HEK293 (cell line): ENCODE data around the gene ZBTB25.
A peak's percentile ranks its signal among the peaks of the same experiment; 100 is the strongest.

Experiments used
- CTCF ChIA-PET: fragments of 350-600 bp; formaldehyde crosslinking; extraction: SDS; loops from one replicate; lab custom pipeline; 2021; ENCODE audit warnings: antibody characterized with exemption; lab: Yijun Ruan, JAX
- POLR2A ChIA-PET: fragments of 300-600 bp; formaldehyde crosslinking; extraction: SDS; loops from one replicate; lab custom pipeline; 2020; ENCODE audit warnings: antibody characterized with exemption, inconsistent platforms; lab: Yijun Ruan, JAX
- H3K27ac ChIP-seq: fragments of 200-500 bp; sonication (Bioruptor generic); 2 replicates; pipeline ENCODE4 v1.5.1; 2014; ENCODE audit warnings: low read depth, low read length, control low read depth, inconsistent platforms; ENCODE audit errors: extremely low read depth
- H3K36me3 ChIP-seq, 2 experiments: fragments of 200-500 bp in 1 of 2; sonication (Bioruptor generic) in 1 of 2; 1 replicate in 1 of 2; 2 replicates in 1 of 2; pipeline ENCODE4 v1.5.1; 2014 to 2017; ENCODE audit warnings: inconsistent platforms in 2 of 2, low read length in 2 of 2; ENCODE audit not compliant: control insufficient read depth in 2 of 2, insufficient read depth in 1 of 2
- H3K4me1 ChIP-seq: fragments of 200-500 bp; sonication (Bioruptor generic); 2 replicates; pipeline ENCODE4 v1.5.1; 2014; ENCODE audit warnings: mild to moderate bottlenecking, low read length, inconsistent platforms; ENCODE audit not compliant: control insufficient read depth, insufficient read depth
- H3K4me3 ChIP-seq: 2 replicates; pipeline ENCODE4 v1.5.1; 2011; ENCODE audit warnings: low read depth, mild to moderate bottlenecking, control low read depth, low read length, moderate library complexity
- H3K9me3 ChIP-seq: fragments of 200-500 bp; sonication (Bioruptor generic); 2 replicates; pipeline ENCODE4 v1.5.1; 2014; ENCODE audit warnings: low read depth, low read length, inconsistent platforms; ENCODE audit not compliant: control insufficient read depth, insufficient read depth
- FEZF1 ChIP-seq: fragments of 450-650 bp; formaldehyde crosslinking; IDR thresholded peaks from 2 replicates; pipeline ENCODE4 v1.5.1; 2016; ENCODE audit warnings: missing biosample characterization, missing genetic modification characterization
- KLF16 ChIP-seq: fragments of 450-650 bp; formaldehyde crosslinking; IDR thresholded peaks from 2 replicates; pipeline ENCODE4 v1.5.1; 2017; ENCODE audit warnings: missing biosample characterization, missing genetic modification characterization
- MEIS1 ChIP-seq: sonication (generic); formaldehyde crosslinking; IDR thresholded peaks from 2 replicates; pipeline ENCODE4 v1.8.1; 2022; ENCODE audit warnings: missing genetic modification reagents, mild to moderate bottlenecking, borderline replicate concordance
- ZFHX2 ChIP-seq: fragments of 450-650 bp; formaldehyde crosslinking; conservative IDR thresholded peaks from 2 replicates; pipeline ENCODE4 v1.5.1; 2016; ENCODE audit warnings: missing biosample characterization, missing genetic modification characterization
- ZNF146 ChIP-seq: fragments of 450-650 bp; formaldehyde crosslinking; IDR thresholded peaks from 2 replicates; pipeline ENCODE4 v1.5.1; 2016; ENCODE audit warnings: missing biosample characterization, missing genetic modification characterization
- ZNF24 ChIP-seq: fragments of 450-650 bp; formaldehyde crosslinking; IDR thresholded peaks from 2 replicates; pipeline ENCODE4 v1.5.1; 2016; ENCODE audit warnings: missing biosample characterization, missing genetic modification characterization
- ZNF391 ChIP-seq: fragments of 450-650 bp; formaldehyde crosslinking; IDR thresholded peaks from 2 replicates; pipeline ENCODE4 v1.5.1; 2016; ENCODE audit warnings: low read depth, missing biosample characterization, missing genetic modification characterization, borderline replicate concordance
- ZNF473 ChIP-seq: fragments of 450-650 bp; formaldehyde crosslinking; IDR thresholded peaks from 2 replicates; pipeline ENCODE4 v1.5.1; 2017; ENCODE audit warnings: missing biosample characterization, missing genetic modification characterization
- ZNF549 ChIP-seq: fragments of 450-650 bp; IDR thresholded peaks from 2 replicates; pipeline ENCODE4 v1.5.1; 2018; ENCODE audit warnings: missing biosample characterization, missing genetic modification characterization, mild to moderate bottlenecking, inconsistent platforms, moderate library complexity
- ZNF585B ChIP-seq: fragments of 450-650 bp; formaldehyde crosslinking; IDR thresholded peaks from 2 replicates; pipeline ENCODE4 v1.5.1; 2016; ENCODE audit warnings: missing biosample characterization, missing genetic modification characterization
- ZNF660 ChIP-seq: fragments of 450-650 bp; IDR thresholded peaks from 2 replicates; pipeline ENCODE4 v1.5.1; 2018; ENCODE audit warnings: missing biosample characterization, mild to moderate bottlenecking, missing genetic modification characterization
- ZNF776 ChIP-seq: fragments of 450-650 bp; formaldehyde crosslinking; IDR thresholded peaks from 2 replicates; pipeline ENCODE4 v1.5.0; 2017; ENCODE audit warnings: missing biosample characterization, missing genetic modification characterization, borderline replicate concordance
- TF ChIP-seq, protein P1 (sequence below): fragments of 450-650 bp; formaldehyde crosslinking; conservative IDR thresholded peaks from 2 replicates; pipeline ENCODE4 v1.5.1; 2016; ENCODE audit warnings: low read depth, missing biosample characterization, missing genetic modification characterization
- TF ChIP-seq, protein P2 (sequence below): fragments of 450-650 bp; formaldehyde crosslinking; IDR thresholded peaks from 2 replicates; pipeline ENCODE4 v1.5.1; 2016; ENCODE audit warnings: missing biosample characterization, missing genetic modification characterization
- TF ChIP-seq, protein P3 (sequence below): fragments of 450-650 bp; formaldehyde crosslinking; optimal IDR thresholded peaks from 2 replicates; pipeline ENCODE3; 2016; ENCODE audit warnings: missing biosample characterization, mild to moderate bottlenecking, missing genetic modification characterization
- TF ChIP-seq, protein P4 (sequence below): fragments of 450-650 bp; formaldehyde crosslinking; IDR thresholded peaks from 2 replicates; pipeline ENCODE4 v1.5.1; 2016; ENCODE audit warnings: missing biosample characterization, missing genetic modification characterization

The ZBTB25 gene

GRCh38 chr14:64447876-64448670 is 55.6 kb downstream of the ZBTB25 start (continued):
- TF ChIP-seq, protein P1, sequence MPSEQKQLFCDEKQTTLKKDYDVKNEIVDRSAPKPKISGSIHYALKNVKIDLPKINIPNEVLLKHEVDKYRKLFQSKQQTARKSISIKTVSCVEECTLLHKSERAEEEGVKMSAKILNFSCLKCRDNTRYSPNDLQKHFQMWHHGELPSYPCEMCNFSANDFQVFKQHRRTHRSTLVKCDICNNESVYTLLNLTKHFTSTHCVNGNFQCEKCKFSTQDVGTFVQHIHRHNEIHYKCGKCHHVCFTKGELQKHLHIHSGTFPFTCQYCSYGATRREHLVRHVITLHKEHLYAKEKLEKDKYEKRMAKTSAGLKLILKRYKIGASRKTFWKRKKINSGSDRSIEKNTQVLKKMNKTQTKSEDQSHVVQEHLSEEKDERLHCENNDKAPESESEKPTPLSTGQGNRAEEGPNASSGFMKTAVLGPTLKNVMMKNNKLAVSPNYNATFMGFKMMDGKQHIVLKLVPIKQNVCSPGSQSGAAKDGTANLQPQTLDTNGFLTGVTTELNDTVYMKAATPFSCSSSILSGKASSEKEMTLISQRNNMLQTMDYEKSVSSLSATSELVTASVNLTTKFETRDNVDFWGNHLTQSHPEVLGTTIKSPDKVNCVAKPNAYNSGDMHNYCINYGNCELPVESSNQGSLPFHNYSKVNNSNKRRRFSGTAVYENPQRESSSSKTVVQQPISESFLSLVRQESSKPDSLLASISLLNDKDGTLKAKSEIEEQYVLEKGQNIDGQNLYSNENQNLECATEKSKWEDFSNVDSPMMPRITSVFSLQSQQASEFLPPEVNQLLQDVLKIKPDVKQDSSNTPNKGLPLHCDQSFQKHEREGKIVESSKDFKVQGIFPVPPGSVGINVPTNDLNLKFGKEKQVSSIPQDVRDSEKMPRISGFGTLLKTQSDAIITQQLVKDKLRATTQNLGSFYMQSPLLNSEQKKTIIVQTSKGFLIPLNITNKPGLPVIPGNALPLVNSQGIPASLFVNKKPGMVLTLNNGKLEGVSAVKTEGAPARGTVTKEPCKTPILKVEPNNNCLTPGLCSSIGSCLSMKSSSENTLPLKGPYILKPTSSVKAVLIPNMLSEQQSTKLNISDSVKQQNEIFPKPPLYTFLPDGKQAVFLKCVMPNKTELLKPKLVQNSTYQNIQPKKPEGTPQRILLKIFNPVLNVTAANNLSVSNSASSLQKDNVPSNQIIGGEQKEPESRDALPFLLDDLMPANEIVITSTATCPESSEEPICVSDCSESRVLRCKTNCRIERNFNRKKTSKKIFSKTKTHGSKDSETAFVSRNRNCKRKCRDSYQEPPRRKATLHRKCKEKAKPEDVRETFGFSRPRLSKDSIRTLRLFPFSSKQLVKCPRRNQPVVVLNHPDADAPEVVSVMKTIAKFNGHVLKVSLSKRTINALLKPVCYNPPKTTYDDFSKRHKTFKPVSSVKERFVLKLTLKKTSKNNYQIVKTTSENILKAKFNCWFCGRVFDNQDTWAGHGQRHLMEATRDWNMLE (tag by site-specific recombination): no peak

DNA sequence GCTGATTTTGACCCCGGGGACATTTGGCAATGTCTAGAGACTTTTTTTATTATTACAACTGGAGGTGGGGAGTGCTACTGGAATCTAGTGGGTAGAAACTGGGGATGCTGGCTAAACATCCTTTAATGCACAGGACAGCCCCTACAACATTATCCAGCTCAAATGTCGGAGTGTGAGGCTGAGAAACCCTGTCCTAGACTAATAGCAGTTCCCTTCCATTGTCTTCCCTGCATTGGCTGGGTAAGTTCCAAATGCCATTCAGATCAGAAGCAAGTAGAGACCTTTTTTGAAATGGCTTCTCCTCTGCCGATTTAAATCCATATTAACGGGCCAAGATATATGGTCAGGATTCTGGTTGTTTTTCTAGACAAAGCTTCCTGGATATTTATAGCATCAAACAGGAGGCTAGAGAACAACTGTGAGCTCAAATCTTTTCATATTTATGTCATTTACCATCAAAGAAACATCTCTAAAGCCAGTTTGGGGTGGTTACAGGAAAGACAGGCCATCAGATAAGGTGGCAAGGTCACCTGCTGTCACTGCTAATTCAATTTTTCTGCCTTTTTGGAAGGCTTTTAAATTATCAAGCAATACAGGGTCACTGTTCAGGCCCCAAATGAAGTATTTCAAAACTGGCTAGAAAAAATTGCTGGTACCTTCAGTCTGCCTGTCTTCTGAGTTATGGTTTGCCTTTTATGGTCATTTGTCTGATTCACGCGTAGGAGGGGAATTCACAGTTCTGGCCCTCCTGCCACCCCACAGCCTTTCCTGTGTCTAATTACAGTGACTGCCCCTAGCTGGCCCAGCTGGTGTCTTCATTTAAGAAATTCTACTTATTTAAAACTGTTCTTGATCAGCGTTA is 58.4 kb downstream of the ZBTB25 start:
- no peak overlapping the region for H3K4me3 ChIP-seq
- no peak overlapping the region for H3K27ac ChIP-seq
- CTCF ChIA-PET: interaction anchor here (0.6 to 2.8 kb wide), 7 partner anchors 9 to 192 kb away, joined by 3 to 16 read pairs (median 4); partner anchors contain the start of gene AKAP5
- peaks cover 44 to 93% of the 10 kb centered on the region in 2 experiments for H3K36me3 ChIP-seq
- POLR2A ChIA-PET: interaction anchor here (0.6 to 1.1 kb wide), 2 partner anchors 57 to 60 kb away, joined by 3 read pairs; partner anchors contain the start of genes MTHFD1 and ZBTB1
- H3K9me3 ChIP-seq: no peaks in the 10 kb centered on the region
- TF ChIP-seq ZNF776 (tag by site-specific recombination) (no peak), ZNF146 (no peak), ZFHX2 (tag by site-specific recombination) (0 out of 2 replicates have a peak, but pooled peaks have one; percentile 11)
- TF ChIP-seq, all 188 proteins: peak for 1
- H3K4me1 ChIP-seq: no peaks in the 10 kb centered on the region

GRCh38 chr14:64444140-64444539 is 59.5 kb downstream of the ZBTB25 start:
- CTCF ChIA-PET: interaction anchor here (0.6 to 1.8 kb wide), 2 partner anchors 14 to 31 kb away, joined by 4 to 8 read pairs; no protein-coding TSS in a partner anchor
- POLR2A ChIA-PET: interaction anchor here (1.1 kb wide), 1 partner anchor 61 kb away, joined by 3 read pairs; the partner anchor contains the start of gene ZBTB1
- TF ChIP-seq FEZF1 (tag by site-specific recombination) (no peak), ZNF549 (tag by site-specific recombination) (no peak), ZNF660 (no peak), ZNF585B (tag by site-specific recombination) (no peak), ZNF24 (tag by site-specific recombination) (no peak), ZNF391 (no peak), ZNF473 (tag by site-specific recombination) (no peak), MEIS1 (CRISPR knock-in tag) (no peak), KLF16 (tag by site-specific recombination) (no peak)
- TF ChIP-seq, protein P2, sequence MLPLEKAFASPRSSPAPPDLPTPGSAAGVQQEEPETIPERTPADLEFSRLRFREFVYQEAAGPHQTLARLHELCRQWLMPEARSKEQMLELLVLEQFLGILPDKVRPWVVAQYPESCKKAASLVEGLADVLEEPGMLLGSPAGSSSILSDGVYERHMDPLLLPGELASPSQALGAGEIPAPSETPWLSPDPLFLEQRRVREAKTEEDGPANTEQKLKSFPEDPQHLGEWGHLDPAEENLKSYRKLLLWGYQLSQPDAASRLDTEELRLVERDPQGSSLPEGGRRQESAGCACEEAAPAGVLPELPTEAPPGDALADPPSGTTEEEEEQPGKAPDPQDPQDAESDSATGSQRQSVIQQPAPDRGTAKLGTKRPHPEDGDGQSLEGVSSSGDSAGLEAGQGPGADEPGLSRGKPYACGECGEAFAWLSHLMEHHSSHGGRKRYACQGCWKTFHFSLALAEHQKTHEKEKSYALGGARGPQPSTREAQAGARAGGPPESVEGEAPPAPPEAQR (tag by site-specific recombination): no peak
- TF ChIP-seq, protein P3, sequence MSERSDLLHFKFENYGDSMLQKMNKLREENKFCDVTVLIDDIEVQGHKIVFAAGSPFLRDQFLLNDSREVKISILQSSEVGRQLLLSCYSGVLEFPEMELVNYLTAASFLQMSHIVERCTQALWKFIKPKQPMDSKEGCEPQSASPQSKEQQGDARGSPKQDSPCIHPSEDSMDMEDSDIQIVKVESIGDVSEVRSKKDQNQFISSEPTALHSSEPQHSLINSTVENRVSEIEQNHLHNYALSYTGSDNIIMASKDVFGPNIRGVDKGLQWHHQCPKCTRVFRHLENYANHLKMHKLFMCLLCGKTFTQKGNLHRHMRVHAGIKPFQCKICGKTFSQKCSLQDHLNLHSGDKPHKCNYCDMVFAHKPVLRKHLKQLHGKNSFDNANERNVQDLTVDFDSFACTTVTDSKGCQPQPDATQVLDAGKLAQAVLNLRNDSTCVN: no peak
- TF ChIP-seq, protein P4, sequence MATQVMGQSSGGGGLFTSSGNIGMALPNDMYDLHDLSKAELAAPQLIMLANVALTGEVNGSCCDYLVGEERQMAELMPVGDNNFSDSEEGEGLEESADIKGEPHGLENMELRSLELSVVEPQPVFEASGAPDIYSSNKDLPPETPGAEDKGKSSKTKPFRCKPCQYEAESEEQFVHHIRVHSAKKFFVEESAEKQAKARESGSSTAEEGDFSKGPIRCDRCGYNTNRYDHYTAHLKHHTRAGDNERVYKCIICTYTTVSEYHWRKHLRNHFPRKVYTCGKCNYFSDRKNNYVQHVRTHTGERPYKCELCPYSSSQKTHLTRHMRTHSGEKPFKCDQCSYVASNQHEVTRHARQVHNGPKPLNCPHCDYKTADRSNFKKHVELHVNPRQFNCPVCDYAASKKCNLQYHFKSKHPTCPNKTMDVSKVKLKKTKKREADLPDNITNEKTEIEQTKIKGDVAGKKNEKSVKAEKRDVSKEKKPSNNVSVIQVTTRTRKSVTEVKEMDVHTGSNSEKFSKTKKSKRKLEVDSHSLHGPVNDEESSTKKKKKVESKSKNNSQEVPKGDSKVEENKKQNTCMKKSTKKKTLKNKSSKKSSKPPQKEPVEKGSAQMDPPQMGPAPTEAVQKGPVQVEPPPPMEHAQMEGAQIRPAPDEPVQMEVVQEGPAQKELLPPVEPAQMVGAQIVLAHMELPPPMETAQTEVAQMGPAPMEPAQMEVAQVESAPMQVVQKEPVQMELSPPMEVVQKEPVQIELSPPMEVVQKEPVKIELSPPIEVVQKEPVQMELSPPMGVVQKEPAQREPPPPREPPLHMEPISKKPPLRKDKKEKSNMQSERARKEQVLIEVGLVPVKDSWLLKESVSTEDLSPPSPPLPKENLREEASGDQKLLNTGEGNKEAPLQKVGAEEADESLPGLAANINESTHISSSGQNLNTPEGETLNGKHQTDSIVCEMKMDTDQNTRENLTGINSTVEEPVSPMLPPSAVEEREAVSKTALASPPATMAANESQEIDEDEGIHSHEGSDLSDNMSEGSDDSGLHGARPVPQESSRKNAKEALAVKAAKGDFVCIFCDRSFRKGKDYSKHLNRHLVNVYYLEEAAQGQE: no peak

More at GRCh38 chr14:64444140-64444539, 59.5 kb downstream of the ZBTB25 start:
- Histone ChIP-seq H3K27ac (no peak overlapping the region), H3K36me3 (peaks cover 44 to 90% of the 10 kb centered on the region in 2 experiments), H3K4me3 (no peak overlapping the region), H3K4me1 (no peaks in the 10 kb centered on the region), H3K9me3 (no peaks in the 10 kb centered on the region)
